BE2C (cell line): ENCODE measurements around the gene TM4SF5.
"Not testable (repeated sequence)": the region's sequence is repeated elsewhere in the genome, so short reads cannot be mapped to it uniquely, and the experiment has no call there.

Source experiments
- DNase-seq: peaks from one replicate; pipeline ENCODE4 v3.0.0-alpha.2; 2020
- H3K27me3 ChIP-seq: fragments of 250-450 bp; sonication (Bioruptor Pico); 2 replicates; pipeline ENCODE4 v1.5.1; 2020; ENCODE audit warnings: mild to moderate bottlenecking
- H3K36me3 ChIP-seq: fragments of 250-450 bp; sonication (Bioruptor Pico); 2 replicates; pipeline ENCODE4 v1.5.1; 2020; ENCODE audit warnings: mild to moderate bottlenecking
- H3K4me1 ChIP-seq: fragments of 250-450 bp; sonication (Bioruptor Pico); 2 replicates; pipeline ENCODE4 v1.5.1; 2020
- H3K4me3 ChIP-seq: 2 replicates; pipeline ENCODE4 v1.5.1; 2011; ENCODE audit warnings: low read depth, low read length
- H3K9me3 ChIP-seq: fragments of 250-450 bp; sonication (Bioruptor Pico); 2 replicates; pipeline ENCODE4 v1.5.1; 2020
- CTCF ChIP-seq: IDR thresholded peaks from 2 replicates; pipeline ENCODE4 v1.5.1; 2012; ENCODE audit warnings: mild to moderate bottlenecking, low read depth, low read length

Gene TM4SF5

GRCh38 chr17:4823373-4824089 is 51.8 kb downstream of the TM4SF5 start:
- Histone ChIP-seq H3K36me3 (no peaks in the 10 kb centered on the region), H3K4me1 (no peaks in the 10 kb centered on the region), H3K4me3 (no peak overlapping the region), H3K27me3 (no peaks in the 10 kb centered on the region), H3K9me3 (no peaks in the 10 kb centered on the region)
- no peak for DNase-seq
- no peak for TF ChIP-seq CTCF

DNA sequence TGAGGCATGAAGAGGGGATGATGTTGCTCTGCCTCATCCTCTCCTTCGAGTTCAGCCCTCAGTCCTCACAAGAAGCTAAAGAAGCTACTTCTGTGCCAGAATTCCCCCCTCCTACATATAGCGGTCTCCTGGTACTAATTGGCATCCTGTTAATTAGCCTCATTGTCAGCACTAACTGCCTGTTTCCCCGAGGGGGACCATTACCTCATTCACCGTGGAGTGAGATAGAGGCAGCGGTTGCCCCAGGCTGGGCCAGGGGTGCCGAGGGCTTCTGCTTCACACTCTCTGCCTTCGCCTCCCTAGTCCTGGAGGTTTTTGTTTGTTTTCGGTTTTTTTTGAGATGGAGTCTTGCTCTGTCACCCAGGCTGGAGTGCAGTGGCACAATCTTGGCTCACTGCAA is 55.7 kb downstream of the TM4SF5 start:
- H3K4me3 ChIP-seq, result no peak overlapping the region
- no peak for TF ChIP-seq CTCF

GRCh38 chr17:4832829-4833177 is 61.1 kb downstream of the TM4SF5 start:
- H3K36me3 ChIP-seq, H3K9me3 ChIP-seq, H3K4me1 ChIP-seq, H3K27me3 ChIP-seq, DNase-seq: not testable (repeated sequence)
- H3K4me3 ChIP-seq, result peak overlapping the region; percentile 72

More for the DNA sequence above, 55.7 kb downstream of the TM4SF5 start:
- H3K36me3 ChIP-seq, result no peaks in the 10 kb centered on the region
- no peaks in the 10 kb centered on the region for H3K9me3 ChIP-seq
- no peak for DNase-seq
- no peaks in the 10 kb centered on the region for H3K27me3 ChIP-seq
- no peaks in the 10 kb centered on the region for H3K4me1 ChIP-seq
